Transverse colon (tissue), 4 donors: ENCODE results near the gene SRGAP2B.
"Not testable (repeated sequence)": the region's sequence is repeated elsewhere in the genome, so short reads cannot be mapped to it uniquely, and the experiment has no call there.

Source experiments
- CTCF ChIP-seq, 5 experiments: fragments of 200-600 bp in 3 of 5; fragments of 450-650 bp in 2 of 5; sonication (generic) in 3 of 5; IDR thresholded peaks; 1 replicate in 2 of 5; 2 replicates in 3 of 5; pipeline ENCODE4 v1.5.1; 2016 to 2017; ENCODE audit warnings: antibody characterized with exemption in 5 of 5, inconsistent platforms in 3 of 5, mild to moderate bottlenecking in 2 of 5, moderate library complexity in 1 of 5
- EP300 ChIP-seq: sonication (generic); formaldehyde crosslinking; IDR thresholded peaks from one replicate; pipeline ENCODE4 v1.6.1; 2017; ENCODE audit warnings: antibody characterized with exemption, low read depth
- POLR2A ChIP-seq: fragments of 450-650 bp; IDR thresholded peaks from one replicate; pipeline ENCODE4 v1.6.1; 2016; ENCODE audit warnings: antibody characterized with exemption, mild to moderate bottlenecking, moderate library complexity
- POLR2AphosphoS5 ChIP-seq, 3 donors: sonication (generic); formaldehyde crosslinking; IDR thresholded peaks; one replicate each; pipeline ENCODE4 v1.6.1; 2016; ENCODE audit warnings: antibody characterized with exemption in 3 of 3

GRCh38 chr1:144910729-144911128 is 184.4 kb downstream of the SRGAP2B start:
- not testable (repeated sequence) for TF ChIP-seq CTCF (IDR thresholded peaks at IDR 0.05); POLR2A; POLR2AphosphoS5 (IDR thresholded peaks at IDR 0.05); EP300
